Left lung (tissue), 10 donors: ENCODE measurements around the gene SQSTM1. TPM values are rescaled to one million over a fixed set of nuclear protein-coding genes. Genes with fewer than 3 reads are reported as not detected.

Experiments
- ATAC-seq: fragments of 200-7000 bp; cut with Tn5 transposase; one replicate; pipeline ENCODE4 v1.9.1; 2020; ENCODE audit warnings: moderate library complexity
- DNase-seq, 4 donors: peaks; one replicate each; pipeline ENCODE4 v3.0.0-alpha.2; 2013 to 2020
- H3K27ac ChIP-seq, 2 donors: fragments of 200-600 bp; sonication (generic) in 1 of 2; one replicate each; pipeline versions ENCODE4 v1.5.0 to v1.8.0; 2020 to 2021
- H3K27me3 ChIP-seq, 2 donors: fragments of 200-600 bp; sonication (generic) in 1 of 2; one replicate each; pipeline versions ENCODE4 v1.5.0 to v1.8.0; 2020 to 2021
- H3K36me3 ChIP-seq, 2 donors: fragments of 200-600 bp; sonication (generic) in 1 of 2; one replicate each; pipeline versions ENCODE4 v1.5.0 to v1.8.0; 2020 to 2021
- H3K4me1 ChIP-seq, 2 donors: fragments of 200-600 bp; one replicate each; pipeline ENCODE4 v1.8.0; 2021
- H3K4me3 ChIP-seq, 2 donors: fragments of 200-600 bp; sonication (generic) in 1 of 2; one replicate each; pipeline versions ENCODE4 v1.5.0 to v1.8.0; 2020 to 2021; ENCODE audit warnings: mild to moderate bottlenecking in 1 of 2
- H3K9me3 ChIP-seq, 2 donors: fragments of 200-600 bp; sonication (generic) in 1 of 2; one replicate each; pipeline versions ENCODE4 v1.5.0 to v1.8.0; 2020 to 2021
- CTCF ChIP-seq, 2 donors: fragments of 200-600 bp; sonication (generic) in 1 of 2; IDR thresholded peaks; one replicate each; pipeline versions ENCODE4 v1.5.0 to v1.8.0; 2021; ENCODE audit warnings: antibody characterized with exemption in 2 of 2
- intact Hi-C, 2 donors: fragments of 100-400 bp; cut with DNase I; formaldehyde crosslinking; loops; one replicate each; pipeline versions ENCODE4 v1.11.2 to v1.14.2; 2022
- polyA plus RNA-seq, 6 donors: library from polyadenylated mRNA; unstranded; fragments of 120-200 nt; gene quantifications; one replicate each; pipeline ENCODE4 v1.2.1, GENCODE V29; 2013; ENCODE audit not compliant: insufficient read length in 6 of 6
- total RNA-seq, 2 donors: library from RNA; stranded (reverse); fragmentation: NEBNext Ultra II Directional; extraction: Animal tissue kit (Norgen Biotek cat#: 25700); gene quantifications; one replicate each; pipeline ENCODE4 v1.2.1, GENCODE V29; 2021
- donor health status: DM: no; HTN: yes; CAD: no.
- donor health status: DM: no; HTN: no; CAD: no.

Gene SQSTM1
- total and polyA plus RNA-seq, 8 donors = 78.2 to 637 (median 95.6) TPM

DNA sequence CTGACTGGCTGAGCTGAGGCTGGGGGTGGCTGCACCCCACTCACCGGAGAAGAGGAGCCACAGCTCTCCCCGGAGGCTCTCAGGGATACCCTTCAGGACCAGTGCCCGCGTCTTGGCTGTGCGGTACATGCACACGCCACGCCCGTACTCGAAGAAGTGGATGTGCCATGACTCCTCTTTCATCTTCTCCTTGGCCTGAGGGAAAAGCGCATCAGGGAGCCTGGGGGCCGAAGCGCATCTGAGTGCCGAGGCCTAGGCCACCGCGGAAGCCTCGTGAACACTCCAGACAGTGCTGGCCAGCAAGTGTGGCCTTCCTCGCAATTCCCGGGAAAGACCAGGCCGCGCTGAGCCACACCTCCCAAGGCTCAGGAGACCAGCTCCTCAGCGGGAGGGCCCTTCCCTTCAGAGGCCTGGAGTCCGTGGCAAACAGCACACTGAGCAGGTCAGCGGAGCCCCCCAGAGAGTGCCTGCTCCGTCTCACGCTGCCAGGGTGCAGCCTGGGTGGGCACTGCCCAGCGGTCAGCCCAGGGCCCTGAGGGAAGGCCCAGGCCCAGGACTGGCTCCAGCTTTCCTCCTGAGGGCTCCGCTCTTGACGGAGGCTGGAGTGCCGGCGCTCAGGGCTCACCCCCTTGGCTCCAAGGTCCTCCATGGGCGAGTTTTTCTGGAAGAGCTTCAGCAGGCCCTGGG, 58.4 kb downstream of the SQSTM1 start:
- peaks cover 0 to 20% of the 10 kb centered on the region in 2 donors for H3K9me3 ChIP-seq
- intact Hi-C loops = no loop called here
- H3K27ac ChIP-seq = no peak overlapping the region
- no peaks in the 10 kb centered on the region for H3K27me3 ChIP-seq
- H3K4me3 ChIP-seq = no peak overlapping the region
- peak in 1 of 4 donors; percentile 71 for DNase-seq
- H3K36me3 ChIP-seq = peaks cover 0 to 90% of the 10 kb centered on the region in 2 donors
- ATAC-seq = no peak
- TF ChIP-seq CTCF (IDR thresholded peaks at IDR 0.05) = no peak
- H3K4me1 ChIP-seq = peaks cover 0 to 4% of the 10 kb centered on the region in 2 donors

DNA sequence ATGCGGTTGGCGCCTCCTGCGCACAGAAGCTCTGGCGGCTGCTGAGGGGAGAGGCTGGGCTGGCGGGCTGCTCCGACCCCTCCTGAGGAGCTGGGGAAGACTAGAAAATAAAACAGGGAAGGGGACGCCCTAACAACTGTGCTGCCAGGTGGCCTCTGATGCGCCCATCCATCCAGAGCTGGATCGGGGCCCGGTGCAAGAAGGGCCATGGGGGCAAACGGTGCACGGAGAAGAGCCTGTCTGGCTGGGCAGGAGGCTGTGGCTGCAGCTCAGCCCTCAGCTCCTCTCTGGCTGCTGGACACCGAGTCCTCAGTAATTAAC, 58.9 kb downstream of the SQSTM1 start:
- intact Hi-C loops = no loop called here
- no peak for ATAC-seq
- Histone ChIP-seq H3K27ac (no peak overlapping the region), H3K4me3 (no peak overlapping the region), H3K27me3 (no peaks in the 10 kb centered on the region), H3K4me1 (peaks cover 0 to 4% of the 10 kb centered on the region in 2 donors), H3K9me3 (peaks cover 0 to 20% of the 10 kb centered on the region in 2 donors), H3K36me3 (peaks cover 0 to 90% of the 10 kb centered on the region in 2 donors)
- peak in 1 of 4 donors; percentile 61 for DNase-seq
- TF ChIP-seq CTCF (IDR thresholded peaks at IDR 0.05) = no peak

DNA sequence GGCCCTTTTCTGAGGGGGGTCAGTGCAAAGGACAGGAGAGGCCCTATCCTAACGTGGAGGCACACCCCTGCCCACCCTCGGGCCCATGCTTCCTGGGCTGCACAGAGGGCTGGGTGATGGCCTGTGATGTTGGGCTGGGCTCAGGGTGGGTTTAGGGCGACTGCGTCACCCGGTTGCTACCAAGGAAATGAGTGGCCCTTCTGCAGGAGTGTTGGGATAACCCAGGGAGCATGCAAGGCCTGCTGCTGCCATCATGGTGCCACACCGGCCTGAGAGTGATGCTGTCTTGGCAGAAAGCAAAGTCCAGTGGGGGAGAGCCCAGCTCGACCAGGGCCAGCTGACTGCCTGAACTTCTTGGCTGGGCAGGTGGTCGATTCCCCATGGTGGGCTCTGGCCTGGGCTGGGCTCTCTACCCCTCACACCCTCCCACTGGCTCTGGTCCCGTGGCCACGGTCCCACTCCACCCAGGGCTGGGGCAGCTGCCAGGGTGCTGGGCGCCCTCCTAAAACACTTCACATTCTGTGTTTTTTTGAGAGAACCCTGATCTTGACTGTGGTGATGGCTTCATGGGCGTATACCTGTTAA, 59.5 kb downstream of the SQSTM1 start:
- no peak overlapping the region for H3K27ac ChIP-seq
- DNase-seq (no peak), ATAC-seq (no peak)
- TF ChIP-seq CTCF (IDR thresholded peaks at IDR 0.05) = no peak
- H3K4me3 ChIP-seq = no peak overlapping the region
- H3K36me3 ChIP-seq = peaks cover 0 to 90% of the 10 kb centered on the region in 2 donors
- no peaks in the 10 kb centered on the region for H3K27me3 ChIP-seq
- H3K9me3 ChIP-seq = peaks cover 0 to 20% of the 10 kb centered on the region in 2 donors
- intact Hi-C loops = no loop called here
- peaks cover 0 to 4% of the 10 kb centered on the region in 2 donors for H3K4me1 ChIP-seq

DNA sequence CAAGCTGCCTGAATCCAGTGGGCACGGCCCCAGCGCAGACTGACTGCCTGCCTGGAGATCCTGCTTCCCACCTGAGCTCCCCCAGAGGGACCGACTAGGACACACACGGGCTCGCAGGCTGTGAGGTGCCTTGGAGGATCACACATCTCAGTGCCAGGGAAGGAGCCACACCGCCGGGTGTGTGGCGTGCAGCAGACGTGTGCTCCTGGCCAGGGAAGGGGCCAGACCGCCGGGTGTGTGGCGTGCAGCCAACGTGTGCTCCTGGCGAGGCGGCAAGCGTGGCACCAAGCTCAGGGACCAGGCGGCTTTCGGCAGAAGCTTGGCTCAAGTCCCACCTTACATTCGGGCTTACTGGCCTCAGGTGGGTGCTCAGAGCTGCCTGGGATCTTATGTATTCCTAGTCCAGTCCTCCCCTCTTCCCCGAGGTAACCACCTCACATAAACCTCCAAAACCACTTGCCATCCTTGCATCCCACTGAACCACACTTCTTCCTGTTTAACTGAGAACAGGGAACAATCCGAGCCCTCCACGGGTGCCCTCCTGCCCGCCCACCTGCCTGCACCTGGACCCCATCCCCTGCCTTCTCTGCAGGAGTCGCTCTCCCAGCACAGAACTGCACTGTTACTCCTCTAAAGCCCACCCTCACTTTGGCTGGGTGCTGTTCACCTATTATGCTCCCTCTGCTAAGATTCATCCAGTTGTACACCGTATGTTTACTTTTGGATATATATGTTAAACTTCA, 60.3 kb downstream of the SQSTM1 start:
- ATAC-seq (no peak), DNase-seq (peak in 1 of 4 donors; percentile 32)
- Histone ChIP-seq H3K27me3 (no peaks in the 10 kb centered on the region), H3K36me3 (peaks cover 0 to 90% of the 10 kb centered on the region in 2 donors), H3K9me3 (peaks cover 0 to 20% of the 10 kb centered on the region in 2 donors), H3K4me1 (peaks cover 0 to 4% of the 10 kb centered on the region in 2 donors), H3K4me3 (no peak overlapping the region), H3K27ac (no peak overlapping the region)
- TF ChIP-seq CTCF (IDR thresholded peaks at IDR 0.05) = no peak
- intact Hi-C loops = no loop called here

DNA sequence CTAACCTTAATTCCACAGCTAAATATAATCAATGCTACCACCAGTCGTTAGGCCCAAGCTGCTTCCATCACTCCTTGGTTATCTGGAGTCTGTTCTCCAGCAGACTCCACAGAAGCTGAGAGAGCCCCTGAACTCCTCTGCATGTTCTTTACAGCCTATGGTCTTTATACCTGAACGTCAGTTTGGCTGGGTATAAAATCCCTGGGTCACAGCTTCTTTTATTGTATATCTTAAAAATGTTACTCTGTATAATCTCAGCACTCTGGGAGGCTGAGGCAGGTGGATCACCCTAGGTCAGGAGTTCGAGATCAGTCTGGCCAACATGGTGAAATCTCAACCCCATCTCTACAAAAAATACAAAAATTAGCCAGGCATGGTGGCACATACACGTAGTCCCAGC, 61.6 kb downstream of the SQSTM1 start:
- intact Hi-C loops = no loop called here

More for the DNA sequence above, 61.6 kb downstream of the SQSTM1 start:
- H3K36me3 ChIP-seq = peaks cover 0 to 91% of the 10 kb centered on the region in 2 donors
- H3K9me3 ChIP-seq = peaks cover 0 to 20% of the 10 kb centered on the region in 2 donors
- H3K27ac ChIP-seq = no peak overlapping the region
- TF ChIP-seq CTCF (IDR thresholded peaks at IDR 0.05) = no peak
- H3K4me1 ChIP-seq = no peaks in the 10 kb centered on the region
- H3K4me3 ChIP-seq = no peak overlapping the region
- no peak for ATAC-seq
- DNase-seq = no peak
- no peaks in the 10 kb centered on the region for H3K27me3 ChIP-seq
